A549 (cell line): ENCODE results near the gene NEDD9.

ENCODE experiments used
- CHD2 ChIP-seq: fragments of 150-350 bp; IDR thresholded peaks from 2 replicates; pipeline ENCODE4 v1.6.1; 2014; ENCODE audit warnings: low read length; ENCODE audit not compliant: partially characterized antibody
- MYC ChIP-seq: IDR thresholded peaks from 2 replicates; pipeline ENCODE4 v1.6.1; 2012; ENCODE audit warnings: mild to moderate bottlenecking, inconsistent platforms, low read length, improper control_type of control experiment, borderline replicate concordance
- NFE2L2 ChIP-seq: fragments of 150-350 bp; conservative IDR thresholded peaks from 2 replicates; pipeline ENCODE4 v1.6.1; 2014; ENCODE audit warnings: low read length
- POLR2A ChIP-seq: IDR thresholded peaks from 2 replicates; pipeline ENCODE4 v1.6.1; 2012; ENCODE audit warnings: mild to moderate bottlenecking, low read length
- POLR2AphosphoS2 ChIP-seq: conservative IDR thresholded peaks from 2 replicates; pipeline ENCODE4 v1.6.1; 2012; ENCODE audit warnings: low read length, improper control_type of control experiment, inconsistent platforms
- RFX5 ChIP-seq: fragments of 450-650 bp; IDR thresholded peaks from 2 replicates; pipeline ENCODE4 v1.7.1; 2014; ENCODE audit warnings: antibody characterized with exemption, mild to moderate bottlenecking, moderate library complexity
- ZSCAN20 ChIP-seq: fragments of 250-450 bp; sonication (Bioruptor Pico); IDR thresholded peaks from 2 replicates; pipeline ENCODE4 v1.8.0; 2022; ENCODE audit warnings: mild to moderate bottlenecking, moderate library complexity
- TF ChIP-seq, protein P1 (sequence below): fragments of >200 bp; sonication (Bioruptor Twin); formaldehyde crosslinking; IDR thresholded peaks from 3 replicates; pipeline ENCODE4 v1.5.1; 2016
- TF ChIP-seq, protein P2 (sequence below): fragments of 200-600 bp; sonication (generic); IDR thresholded peaks from 2 replicates; pipeline ENCODE4 v1.6.1; 2016; ENCODE audit warnings: antibody characterized with exemption, mild to moderate bottlenecking, moderate library complexity

DNA sequence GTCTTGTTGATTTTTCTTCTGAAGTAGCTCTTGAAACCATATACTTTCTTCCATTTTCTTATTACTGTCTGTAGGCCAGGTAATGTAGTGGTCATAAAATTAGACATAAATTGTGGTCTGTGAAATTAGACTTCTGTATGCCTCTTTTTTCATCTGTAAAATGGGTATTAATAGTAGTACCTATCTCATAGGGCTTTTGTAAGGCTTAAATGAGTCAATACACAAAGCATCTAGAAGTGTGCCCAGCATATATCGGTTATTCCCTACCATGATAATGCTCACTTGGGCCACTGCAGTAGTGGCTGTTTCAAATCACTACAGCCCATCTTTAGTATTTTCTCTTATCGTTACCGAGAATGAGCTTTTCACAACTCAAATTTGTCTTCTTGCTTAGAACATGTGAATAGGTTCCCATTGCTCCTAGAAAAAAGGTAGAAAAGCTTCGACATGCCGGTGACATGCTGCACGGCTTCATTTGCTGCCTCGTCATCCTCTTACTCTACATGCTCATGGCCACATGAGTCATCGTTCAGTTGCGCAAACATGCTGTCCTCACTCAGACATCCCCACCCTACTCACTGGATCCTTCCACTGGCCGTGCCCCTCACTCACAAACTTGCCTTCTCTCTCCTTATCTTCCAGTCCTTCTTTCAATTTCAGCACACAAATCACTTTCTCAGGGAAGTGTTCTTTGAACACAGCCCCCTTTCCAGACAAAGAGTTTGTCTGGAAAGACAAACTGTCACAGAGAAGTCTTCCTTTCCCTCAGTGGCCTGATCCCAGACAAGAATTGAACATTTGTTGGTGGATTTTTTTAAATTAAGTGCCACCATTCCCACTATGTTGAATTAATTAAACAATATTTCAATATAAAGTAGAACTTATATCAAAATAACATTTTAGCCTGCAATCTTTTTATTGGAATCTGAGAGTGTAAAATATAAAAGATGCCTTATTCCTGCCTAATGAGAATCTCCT is 88.8 kb downstream of the NEDD9 start:
- TF ChIP-seq POLR2A (no peak), POLR2AphosphoS2 (no peak), MYC (no peak), RFX5 (no peak), NFE2L2 (peak; percentile 84), CHD2 (no peak), ZSCAN20 (CRISPR knock-in tag) (peak; percentile 55; the same call in 1 of the 2 replicates)
- TF ChIP-seq, protein P1, sequence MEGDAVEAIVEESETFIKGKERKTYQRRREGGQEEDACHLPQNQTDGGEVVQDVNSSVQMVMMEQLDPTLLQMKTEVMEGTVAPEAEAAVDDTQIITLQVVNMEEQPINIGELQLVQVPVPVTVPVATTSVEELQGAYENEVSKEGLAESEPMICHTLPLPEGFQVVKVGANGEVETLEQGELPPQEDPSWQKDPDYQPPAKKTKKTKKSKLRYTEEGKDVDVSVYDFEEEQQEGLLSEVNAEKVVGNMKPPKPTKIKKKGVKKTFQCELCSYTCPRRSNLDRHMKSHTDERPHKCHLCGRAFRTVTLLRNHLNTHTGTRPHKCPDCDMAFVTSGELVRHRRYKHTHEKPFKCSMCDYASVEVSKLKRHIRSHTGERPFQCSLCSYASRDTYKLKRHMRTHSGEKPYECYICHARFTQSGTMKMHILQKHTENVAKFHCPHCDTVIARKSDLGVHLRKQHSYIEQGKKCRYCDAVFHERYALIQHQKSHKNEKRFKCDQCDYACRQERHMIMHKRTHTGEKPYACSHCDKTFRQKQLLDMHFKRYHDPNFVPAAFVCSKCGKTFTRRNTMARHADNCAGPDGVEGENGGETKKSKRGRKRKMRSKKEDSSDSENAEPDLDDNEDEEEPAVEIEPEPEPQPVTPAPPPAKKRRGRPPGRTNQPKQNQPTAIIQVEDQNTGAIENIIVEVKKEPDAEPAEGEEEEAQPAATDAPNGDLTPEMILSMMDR: no peak
- TF ChIP-seq, protein P2, sequence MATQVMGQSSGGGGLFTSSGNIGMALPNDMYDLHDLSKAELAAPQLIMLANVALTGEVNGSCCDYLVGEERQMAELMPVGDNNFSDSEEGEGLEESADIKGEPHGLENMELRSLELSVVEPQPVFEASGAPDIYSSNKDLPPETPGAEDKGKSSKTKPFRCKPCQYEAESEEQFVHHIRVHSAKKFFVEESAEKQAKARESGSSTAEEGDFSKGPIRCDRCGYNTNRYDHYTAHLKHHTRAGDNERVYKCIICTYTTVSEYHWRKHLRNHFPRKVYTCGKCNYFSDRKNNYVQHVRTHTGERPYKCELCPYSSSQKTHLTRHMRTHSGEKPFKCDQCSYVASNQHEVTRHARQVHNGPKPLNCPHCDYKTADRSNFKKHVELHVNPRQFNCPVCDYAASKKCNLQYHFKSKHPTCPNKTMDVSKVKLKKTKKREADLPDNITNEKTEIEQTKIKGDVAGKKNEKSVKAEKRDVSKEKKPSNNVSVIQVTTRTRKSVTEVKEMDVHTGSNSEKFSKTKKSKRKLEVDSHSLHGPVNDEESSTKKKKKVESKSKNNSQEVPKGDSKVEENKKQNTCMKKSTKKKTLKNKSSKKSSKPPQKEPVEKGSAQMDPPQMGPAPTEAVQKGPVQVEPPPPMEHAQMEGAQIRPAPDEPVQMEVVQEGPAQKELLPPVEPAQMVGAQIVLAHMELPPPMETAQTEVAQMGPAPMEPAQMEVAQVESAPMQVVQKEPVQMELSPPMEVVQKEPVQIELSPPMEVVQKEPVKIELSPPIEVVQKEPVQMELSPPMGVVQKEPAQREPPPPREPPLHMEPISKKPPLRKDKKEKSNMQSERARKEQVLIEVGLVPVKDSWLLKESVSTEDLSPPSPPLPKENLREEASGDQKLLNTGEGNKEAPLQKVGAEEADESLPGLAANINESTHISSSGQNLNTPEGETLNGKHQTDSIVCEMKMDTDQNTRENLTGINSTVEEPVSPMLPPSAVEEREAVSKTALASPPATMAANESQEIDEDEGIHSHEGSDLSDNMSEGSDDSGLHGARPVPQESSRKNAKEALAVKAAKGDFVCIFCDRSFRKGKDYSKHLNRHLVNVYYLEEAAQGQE: no peak
